GM10266 (cell line): ENCODE measurements around the gene GPX4.

ENCODE experiments used
- DNase-seq: peaks from one replicate; pipeline ENCODE4 v3.0.0; 2012; ENCODE audit errors: extremely low spot score
- CTCF ChIP-seq: IDR thresholded peaks from 2 replicates; pipeline ENCODE4 v1.5.1; 2012; ENCODE audit warnings: mild to moderate bottlenecking, low read depth; ENCODE audit not compliant: control insufficient read depth, insufficient read depth; ENCODE audit errors: missing control alignments

Gene GPX4

GRCh38 chr19:1070576-1070930 is 33.2 kb upstream of the GPX4 start:
- DNase-seq = no peak

GRCh38 chr19:1070931-1071791 is 32.6 kb upstream of the GPX4 start:
- no peak for TF ChIP-seq CTCF
- no peak for DNase-seq

More at GRCh38 chr19:1070576-1070930, 33.2 kb upstream of the GPX4 start:
- TF ChIP-seq CTCF = no peak

- no peak for TF ChIP-seq CTCF
- no peak for DNase-seq
These were observed 31.3 kb upstream of the GPX4 start for GRCh38 chr19:1072371-1073015.

GRCh38 chr19:1073063-1073955 is 30.5 kb upstream of the GPX4 start:
- TF ChIP-seq CTCF = no peak
- DNase-seq = no peak

GRCh38 chr19:1073956-1074517 is 29.8 kb upstream of the GPX4 start:
- no peak for DNase-seq
- TF ChIP-seq CTCF = no peak

GRCh38 chr19:1074544-1075283 is 29.1 kb upstream of the GPX4 start:
- DNase-seq = peak; percentile 98
- no peak for TF ChIP-seq CTCF
